Testis (tissue), 3 donors: ENCODE results near the gene PAPPA. TPM values are rescaled to one million over a fixed set of nuclear protein-coding genes. Genes with fewer than 3 reads are reported as not detected.

Source experiments
- DNase-seq: peaks from one replicate; pipeline ENCODE4 v3.0.0-alpha.2; 2019
- H3K27ac ChIP-seq, 2 donors: fragments of 200-600 bp; sonication (generic); one replicate each; pipeline ENCODE4 v1.5.1; 2019
- H3K27me3 ChIP-seq: fragments of 200-600 bp; sonication (generic); one replicate; pipeline ENCODE4 v1.5.1; 2019
- H3K36me3 ChIP-seq: fragments of 200-600 bp; sonication (generic); one replicate; pipeline ENCODE4 v1.5.1; 2017; ENCODE audit warnings: low read depth; ENCODE audit errors: missing control alignments
- H3K4me1 ChIP-seq: fragments of 200-600 bp; sonication (generic); one replicate; pipeline ENCODE4 v1.5.1; 2019
- H3K4me3 ChIP-seq, 2 donors: fragments of 200-600 bp; sonication (generic); one replicate each; pipeline ENCODE4 v1.5.1; 2017 to 2019
- H3K9me3 ChIP-seq: fragments of 200-600 bp; sonication (generic); one replicate; pipeline ENCODE4 v1.5.1; 2017
- POLR2A ChIP-seq: fragments of 450-650 bp; IDR thresholded peaks from one replicate; pipeline ENCODE4 v1.6.1; 2017; ENCODE audit warnings: antibody characterized with exemption, mild to moderate bottlenecking, moderate library complexity
- WGBS, 2 donors: methylation state at CpG; one replicate each; pipeline ENCODE4 v1.1.5; 2018; 5-methylcytosine and 5-hydroxymethylcytosine counted together
- intact Hi-C: fragments of 100-400 bp; cut with DNase I; formaldehyde crosslinking; loops from one replicate; pipeline ENCODE4 v1.15.1; 2023; ENCODE audit warnings: low total_unique reads
- polyA plus RNA-seq: library from polyadenylated mRNA; stranded (reverse); fragments of 350-450 nt; fragmentation: Illumina TruSeq; extraction: RNeasy Lipid Tissue Mini Kit (QIAGEN cat#74804); gene quantifications from one replicate; pipeline ENCODE4 v1.2.3, GENCODE V29; 2014; ENCODE audit warnings: low read depth, low replicate concordance; ENCODE audit not compliant: insufficient read depth
- total RNA-seq, 2 donors: library from RNA; depleted of rRNA; stranded (reverse); fragments of >200 nt; gene quantifications; one replicate each; pipeline ENCODE4 v1.2.3, GENCODE V29; 2016
- TF ChIP-seq, protein P1 (sequence below), 3 experiments: fragments of 450-650 bp in 2 of 3; fragments of 200-600 bp in 1 of 3; sonication (generic) in 1 of 3; IDR thresholded peaks; one replicate each; pipeline ENCODE4 v1.5.1; 2016 to 2019; ENCODE audit warnings: antibody characterized with exemption in 3 of 3, mild to moderate bottlenecking in 2 of 3, moderate library complexity in 1 of 3

Gene PAPPA
- total and polyA plus RNA-seq, 3 donors from 2014 or later: 1.9 to 5.1 (median 4.1) TPM

GRCh38 chr9:116181853-116182610 is 28.4 kb downstream of the PAPPA start:
- TF ChIP-seq, protein P1, sequence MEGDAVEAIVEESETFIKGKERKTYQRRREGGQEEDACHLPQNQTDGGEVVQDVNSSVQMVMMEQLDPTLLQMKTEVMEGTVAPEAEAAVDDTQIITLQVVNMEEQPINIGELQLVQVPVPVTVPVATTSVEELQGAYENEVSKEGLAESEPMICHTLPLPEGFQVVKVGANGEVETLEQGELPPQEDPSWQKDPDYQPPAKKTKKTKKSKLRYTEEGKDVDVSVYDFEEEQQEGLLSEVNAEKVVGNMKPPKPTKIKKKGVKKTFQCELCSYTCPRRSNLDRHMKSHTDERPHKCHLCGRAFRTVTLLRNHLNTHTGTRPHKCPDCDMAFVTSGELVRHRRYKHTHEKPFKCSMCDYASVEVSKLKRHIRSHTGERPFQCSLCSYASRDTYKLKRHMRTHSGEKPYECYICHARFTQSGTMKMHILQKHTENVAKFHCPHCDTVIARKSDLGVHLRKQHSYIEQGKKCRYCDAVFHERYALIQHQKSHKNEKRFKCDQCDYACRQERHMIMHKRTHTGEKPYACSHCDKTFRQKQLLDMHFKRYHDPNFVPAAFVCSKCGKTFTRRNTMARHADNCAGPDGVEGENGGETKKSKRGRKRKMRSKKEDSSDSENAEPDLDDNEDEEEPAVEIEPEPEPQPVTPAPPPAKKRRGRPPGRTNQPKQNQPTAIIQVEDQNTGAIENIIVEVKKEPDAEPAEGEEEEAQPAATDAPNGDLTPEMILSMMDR (IDR thresholded peaks at IDR 0.05): no peak
- H3K27ac ChIP-seq: no peak overlapping the region

GRCh38 chr9:116182876-116183275 is 29.3 kb downstream of the PAPPA start:
- intact Hi-C loops: no loop called here
- 89 to 91% methylated on average over 5 of the region's 5 CpGs for WGBS, 2 donors
- H3K27ac ChIP-seq: no peak overlapping the region

More at GRCh38 chr9:116181853-116182610, 28.4 kb downstream of the PAPPA start:
- Histone ChIP-seq H3K9me3 (no peaks in the 10 kb centered on the region), H3K4me3 (no peak overlapping the region), H3K27me3 (no peaks in the 10 kb centered on the region), H3K36me3 (no peaks in the 10 kb centered on the region), H3K4me1 (no peaks in the 10 kb centered on the region)
- intact Hi-C loops: no loop called here
- DNase-seq: no peak
- WGBS, 2 donors: 78 to 87% methylated on average over 3 of the region's 3 CpGs

GRCh38 chr9:116187570-116188170 is 34.1 kb downstream of the PAPPA start:
- no peaks in the 10 kb centered on the region for H3K9me3 ChIP-seq
- intact Hi-C loops: no loop called here
- no peak for DNase-seq
- 90 to 93% methylated on average over 20 to 27 of the region's 27 CpGs for WGBS, 2 donors
- H3K4me3 ChIP-seq: no peak overlapping the region
- no peaks in the 10 kb centered on the region for H3K36me3 ChIP-seq
- H3K27me3 ChIP-seq: no peaks in the 10 kb centered on the region
- H3K27ac ChIP-seq: no peak overlapping the region
- H3K4me1 ChIP-seq: no peaks in the 10 kb centered on the region
- no peak for TF ChIP-seq POLR2A
- TF ChIP-seq, protein P1 (IDR thresholded peaks at IDR 0.05): no peak

More at GRCh38 chr9:116182876-116183275, 29.3 kb downstream of the PAPPA start:
- Histone ChIP-seq H3K9me3 (no peaks in the 10 kb centered on the region), H3K36me3 (no peaks in the 10 kb centered on the region), H3K27me3 (no peaks in the 10 kb centered on the region), H3K4me1 (no peaks in the 10 kb centered on the region), H3K4me3 (no peak overlapping the region)
- TF ChIP-seq, protein P1 (IDR thresholded peaks at IDR 0.05): no peak
- no peak for TF ChIP-seq POLR2A
- no peak for DNase-seq

DNA sequence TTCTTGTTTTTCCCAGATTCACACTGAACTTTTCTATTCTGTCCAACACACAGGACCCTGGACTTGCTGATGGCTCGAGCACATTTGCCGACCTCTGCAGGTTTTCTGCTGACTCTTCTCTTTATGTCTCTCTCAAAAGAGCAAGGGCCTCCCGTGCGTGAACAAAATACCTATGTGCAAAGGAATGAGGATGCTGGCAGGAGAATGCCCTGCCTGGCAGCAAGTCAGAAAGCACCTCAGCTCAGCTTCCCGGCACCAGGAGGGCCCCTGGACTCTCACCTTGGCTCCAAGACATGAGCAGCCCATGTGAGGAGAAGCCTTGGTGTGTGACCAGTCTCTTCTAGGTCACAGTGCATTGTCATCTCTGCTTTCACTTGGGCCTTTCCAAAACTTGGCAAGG is 36.1 kb downstream of the PAPPA start:
- H3K9me3 ChIP-seq: no peaks in the 10 kb centered on the region
- H3K27ac ChIP-seq: no peak overlapping the region
- intact Hi-C loops: no loop called here
- H3K36me3 ChIP-seq: no peaks in the 10 kb centered on the region
- DNase-seq: no peak
- WGBS, 2 donors: 91 to 96% methylated on average over 5 of the region's 5 CpGs
- H3K4me1 ChIP-seq: no peaks in the 10 kb centered on the region
- TF ChIP-seq, protein P1 (IDR thresholded peaks at IDR 0.05): no peak
- TF ChIP-seq POLR2A: no peak
- no peaks in the 10 kb centered on the region for H3K27me3 ChIP-seq
- no peak overlapping the region for H3K4me3 ChIP-seq
